GM12878 (cell line): ENCODE data around the gene CNOT8. TPM values are rescaled to one million over a fixed set of nuclear protein-coding genes. Genes with fewer than 3 reads are reported as not detected.

ENCODE experiments used
- ATAC-seq: fragments of 200-7000 bp; cut with Tn5 transposase; 3 replicates; pipeline ENCODE4 v1.9.1; 2020; ENCODE audit warnings: mild to moderate bottlenecking, moderate library complexity
- BruUV-seq: library from RNA; stranded (reverse); fragments of 400-500 nt; replicated peaks from 2 replicates; lab custom pipeline; 2021; lab: Mats Ljungman, UMichigan
- CTCF ChIA-PET: fragments of 300-600 bp; sonication (Branson Sonifier 250); formaldehyde crosslinking; extraction: SDS; loops from one replicate; lab custom pipeline; 2021; ENCODE audit warnings: inconsistent platforms; lab: Yijun Ruan, JAX
- POLR2A ChIA-PET: fragments of 350-600 bp; formaldehyde crosslinking; extraction: SDS; loops from one replicate; lab custom pipeline; 2021; ENCODE audit warnings: inconsistent platforms; lab: Charles Lee
- RAD21 ChIA-PET: fragments of 300-600 bp; sonication (Branson Sonifier 250); formaldehyde crosslinking; loops from one replicate; lab custom pipeline; 2023; ENCODE audit warnings: antibody characterized with exemption; ENCODE audit not compliant: unreplicated experiment; lab: Charles Lee
- SMC1A ChIA-PET: fragments of 300-600 bp; sonication (Branson Sonifier 250); formaldehyde crosslinking; loops from one replicate; lab custom pipeline; 2023; ENCODE audit not compliant: unreplicated experiment, uncharacterized antibody; lab: Charles Lee
- DNase-seq: peaks from one replicate; pipeline ENCODE4 v3.0.0-alpha.2; 2011; ENCODE audit warnings: low read depth, low spot score
- FAIRE-seq: peaks from 3 replicates; lab custom pipeline; 2011; peaks lifted over from hg19 to GRCh38; lab: Jason Lieb, UNC
- H2AFZ ChIP-seq: 2 replicates; pipeline ENCODE4 v1.6.0; 2011; ENCODE audit warnings: low read depth, low read length, control low read depth; ENCODE audit not compliant: control insufficient read depth
- H3K27ac ChIP-seq: 2 replicates; pipeline ENCODE4 v1.5.1; 2011; ENCODE audit warnings: control low read depth; ENCODE audit not compliant: control insufficient read depth, insufficient read depth
- H3K27me3 ChIP-seq, 2 experiments: replicated peaks in 1 of 2; 2 replicates each; pipeline versions ENCODE4 v1.6.0 to v1.6.1; 2011; ENCODE audit warnings: low read length in 1 of 2; ENCODE audit not compliant: control insufficient read depth in 2 of 2, insufficient read depth in 2 of 2
- H3K36me3 ChIP-seq, 2 experiments: 2 replicates each; pipeline ENCODE4 v1.5.1; 2011; ENCODE audit warnings: low read length in 1 of 2; ENCODE audit not compliant: control insufficient read depth in 2 of 2, insufficient read depth in 2 of 2
- H3K4me1 ChIP-seq: 2 replicates; pipeline ENCODE4 v1.6.1; 2011; ENCODE audit warnings: mild to moderate bottlenecking, low read length, moderate library complexity, mixed read lengths; ENCODE audit not compliant: control insufficient read depth, insufficient read depth
- H3K4me2 ChIP-seq: 2 replicates; pipeline ENCODE4 v1.6.0; 2011; ENCODE audit warnings: control low read depth; ENCODE audit not compliant: control insufficient read depth, insufficient read depth
- H3K4me3 ChIP-seq: fragments of 200-600 bp; sonication (generic); 2 replicates; pipeline ENCODE4 v1.5.1; 2016
- H3K79me2 ChIP-seq: 2 replicates; pipeline ENCODE4 v1.6.0; 2011; ENCODE audit warnings: low read length; ENCODE audit not compliant: control insufficient read depth, insufficient read depth
- H3K9ac ChIP-seq: 2 replicates; pipeline ENCODE4 v1.8.0; 2011; ENCODE audit warnings: low read length, control low read depth, mixed read lengths; ENCODE audit not compliant: control insufficient read depth, insufficient read depth
- H3K9me3 ChIP-seq: replicated peaks from 3 replicates; pipeline ENCODE4 v1.5.1; 2011; ENCODE audit warnings: mild to moderate bottlenecking, low read length; ENCODE audit not compliant: control insufficient read depth, insufficient read depth
- H4K20me1 ChIP-seq: 2 replicates; pipeline ENCODE4 v1.6.0; 2011; ENCODE audit not compliant: control insufficient read depth, insufficient read depth
- ASH2L ChIP-seq: fragments of 300-600, 200-600 bp; sonication (generic); IDR thresholded peaks from 2 replicates; pipeline ENCODE4 v1.6.1; 2017; ENCODE audit warnings: low read depth, mild to moderate bottlenecking, borderline replicate concordance
- BHLHE40 ChIP-seq, 2 experiments: fragments of 450-650 bp in 1 of 2; IDR thresholded peaks; 2 replicates each; pipeline ENCODE4 v1.6.1; 2011 to 2017; ENCODE audit warnings: low read depth in 2 of 2, borderline replicate concordance in 1 of 2, improper control_type of control experiment in 1 of 2, low read length in 1 of 2, mild to moderate bottlenecking in 1 of 2
- CBX3 ChIP-seq: fragments of 200-600 bp; sonication (generic); IDR thresholded peaks from 2 replicates; pipeline ENCODE4 v1.6.1; 2016; ENCODE audit warnings: low read depth, borderline replicate concordance
- CREM ChIP-seq: IDR thresholded peaks from 2 replicates; pipeline ENCODE4 v1.6.1; 2014; ENCODE audit warnings: antibody characterized with exemption, low read depth
- ELK1 ChIP-seq: IDR thresholded peaks from 2 replicates; pipeline ENCODE4 v1.6.1; 2012; ENCODE audit warnings: low read depth, low read length, improper control_type of control experiment
- FOXM1 ChIP-seq: IDR thresholded peaks from 2 replicates; pipeline ENCODE4 v1.6.1; 2012; ENCODE audit warnings: low read depth, mild to moderate bottlenecking, inconsistent platforms, low read length, moderate library complexity
- IKZF2 ChIP-seq, 2 experiments: fragments of 450-650 bp; IDR thresholded peaks; 2 replicates each; pipeline ENCODE4 v1.6.1; 2017; ENCODE audit warnings: mild to moderate bottlenecking in 2 of 2, moderate library complexity in 2 of 2
- JUNB ChIP-seq: IDR thresholded peaks from 2 replicates; pipeline ENCODE4 v1.6.1; 2016; ENCODE audit warnings: antibody characterized with exemption, mild to moderate bottlenecking
- JUND ChIP-seq: IDR thresholded peaks from 2 replicates; pipeline ENCODE4 v1.6.1; 2012; ENCODE audit warnings: low read depth, mild to moderate bottlenecking, low read length, improper control_type of control experiment, moderate library complexity
- KLF5 ChIP-seq: fragments of 450-650 bp; IDR thresholded peaks from 2 replicates; pipeline ENCODE4 v1.6.1; 2014; ENCODE audit warnings: mild to moderate bottlenecking; ENCODE audit not compliant: partially characterized antibody
- MTA2 ChIP-seq: fragments of 450-650 bp; IDR thresholded peaks from 2 replicates; pipeline ENCODE4 v1.6.1; 2016; ENCODE audit warnings: low read depth, mild to moderate bottlenecking, moderate library complexity
- POLR2AphosphoS5 ChIP-seq: IDR thresholded peaks from 2 replicates; pipeline ENCODE4 v1.6.1; 2011; ENCODE audit warnings: mild to moderate bottlenecking, low read length, inconsistent platforms
- SREBF1 ChIP-seq: IDR thresholded peaks from 2 replicates; pipeline ENCODE4 v1.6.1; 2012; ENCODE audit warnings: mild to moderate bottlenecking, low read length
- TARDBP ChIP-seq: IDR thresholded peaks from 2 replicates; pipeline ENCODE4 v1.6.1; 2016; ENCODE audit warnings: borderline replicate concordance
- ZBED1 ChIP-seq: IDR thresholded peaks from 2 replicates; pipeline ENCODE4 v1.6.1; 2016; ENCODE audit warnings: borderline replicate concordance
- ZBTB40 ChIP-seq: fragments of 450-650 bp; IDR thresholded peaks from 2 replicates; pipeline ENCODE4 v1.6.1; 2016; ENCODE audit warnings: mild to moderate bottlenecking, moderate library complexity, borderline replicate concordance
- ZNF687 ChIP-seq: fragments of 450-650 bp; IDR thresholded peaks from 2 replicates; pipeline ENCODE4 v1.6.1; 2017; ENCODE audit warnings: mild to moderate bottlenecking, moderate library complexity
- WGBS: methylation state at CpG from one replicate; pipeline ENCODE4 v1.1.6; 2016; ENCODE audit warnings: low lambda C conversion rate; ENCODE audit not compliant: insufficient replicate concordance, insufficient coverage; ENCODE audit errors: missing lambda C conversion rate; 5-methylcytosine and 5-hydroxymethylcytosine counted together
- in situ Hi-C: fragments of 300-500 bp; cut with MboI; formaldehyde crosslinking; loops from 9 replicates; pipeline ENCODE4 v1.14.3; 2018; ENCODE audit warnings: mixed read lengths
- intact Hi-C: fragments of 100-400 bp; cut with micrococcal nuclease; formaldehyde crosslinking; loops from one replicate; pipeline ENCODE4 v1.14.2; 2022; ENCODE audit not compliant: unreplicated experiment
- polyA plus RNA-seq, 11 experiments: library from polyadenylated mRNA; depleted of rRNA in 4 of 11; unstranded in 6 of 11; stranded (reverse) in 5 of 11; fragments of >200 nt; fragmentation: Nextera tagmentation in 4 of 11; fragmentation: Illumina TruSeq in 1 of 11; extraction: Ambion mirVana in 4 of 11; extraction: Trizol in 1 of 11; gene quantifications; 1 replicate in 1 of 11; 2 replicates in 10 of 11; pipeline versions ENCODE4 v1.2.1 to v1.2.3, GENCODE V29; 2011 to 2016; ENCODE audit warnings: inconsistent platforms in 2 of 11, missing spikeins in 2 of 11, low read depth in 1 of 11
- total RNA-seq, 4 experiments: library from RNA; depleted of rRNA in 3 of 4; stranded (reverse); fragments of >200 nt in 3 of 4; fragmentation: Illumina TruSeq in 1 of 4; extraction: Trizol in 1 of 4; gene quantifications; 2 replicates each; pipeline versions ENCODE4 v1.2.1 to v1.2.3, GENCODE V29; 2013 to 2021

Gene CNOT8
- total and polyA plus RNA-seq, 10 of the 15 experiments (the other 5 are each of a cell fraction or from before 2014, with no cell fraction given), result 13.2 to 57.1 (median 39.0) TPM

- Histone ChIP-seq H3K9ac (no peak overlapping the region), H4K20me1 (no peaks in the 10 kb centered on the region), H3K9me3 (no peaks in the 10 kb centered on the region), H3K79me2 (no peaks in the 10 kb centered on the region), H3K27ac (no peak overlapping the region), H3K4me1 (no peaks in the 10 kb centered on the region), H3K4me2 (no peak overlapping the region), H3K36me3 (no peaks in the 10 kb centered on the region), H3K4me3 (no peak overlapping the region), H3K27me3 (no peaks in the 10 kb centered on the region), H2AFZ (no peak overlapping the region)
- no peak for ATAC-seq
- ChIA-PET SMC1A (no interaction called here), POLR2A (no interaction called here), CTCF (interaction anchor here (1.2 kb wide), 1 partner anchor 9 kb away, joined by 3 read pairs; no protein-coding TSS in a partner anchor), RAD21 (no interaction called here)
- in situ Hi-C loops (no loop called here), intact Hi-C loops (no loop called here)
- WGBS, result 50% methylated on average over 6 of the region's 6 CpGs
- DNase-seq, result no peak
- no TSS peak for BruUV-seq
- FAIRE-seq, result no peak
- TF ChIP-seq POLR2AphosphoS5, result no peak
- TF ChIP-seq FOXM1, result no peak
- no peak for TF ChIP-seq CBX3
- TF ChIP-seq JUND, result no peak
- TF ChIP-seq SREBF1, result no peak
- no peak for TF ChIP-seq ELK1
- TF ChIP-seq ZBTB40, result no peak
- TF ChIP-seq IKZF2 (IDR thresholded peaks at IDR 0.05), result no peak
- no peak for TF ChIP-seq CREM
- TF ChIP-seq ZBED1, result no peak
- TF ChIP-seq MTA2, result no peak
- TF ChIP-seq ASH2L, result no peak
- no peak for TF ChIP-seq ZNF687
- no peak for TF ChIP-seq JUNB
- TF ChIP-seq BHLHE40 (IDR thresholded peaks at IDR 0.05; ENCODE audit: borderline replicate concordance in 1 of 2, low read depth in 2 of 2, low read length in 1 of 2), result no peak
- no peak for TF ChIP-seq KLF5
- no peak for TF ChIP-seq TARDBP
These were observed 9.1 kb upstream of the CNOT8 start for GRCh38 chr5:154849264-154849785.
